T-helper 1 cell treated with Interleukin-12 subunit alpha and Interleukin-12 subunit beta and Interleukin-4 antibody, amounts not matched to agents 30 μg/mL and 1 μg/mL, for 36 hours (primary cell): ENCODE data around the gene KIAA1217.

Experiments
- H3K27ac Mint-ChIP-seq: one replicate; pipeline ENCODE4 v1.8.0; 2021; ENCODE audit warnings: mild to moderate bottlenecking, mixed read lengths
- H3K27me3 Mint-ChIP-seq: one replicate; pipeline ENCODE4 v1.8.0; 2021; ENCODE audit warnings: low read depth, mixed read lengths
- H3K36me3 Mint-ChIP-seq: one replicate; pipeline ENCODE4 v1.8.0; 2021; ENCODE audit warnings: low read depth, mixed read lengths
- H3K4me1 Mint-ChIP-seq: one replicate; pipeline ENCODE4 v1.8.0; 2021; ENCODE audit warnings: low read depth, mixed read lengths
- H3K4me3 Mint-ChIP-seq: one replicate; pipeline ENCODE4 v1.8.0; 2021; ENCODE audit warnings: mild to moderate bottlenecking, moderate library complexity, mixed read lengths
- H3K9me3 Mint-ChIP-seq: one replicate; pipeline ENCODE4 v1.8.0; 2021; ENCODE audit warnings: mixed read lengths

KIAA1217 gene, protein sequence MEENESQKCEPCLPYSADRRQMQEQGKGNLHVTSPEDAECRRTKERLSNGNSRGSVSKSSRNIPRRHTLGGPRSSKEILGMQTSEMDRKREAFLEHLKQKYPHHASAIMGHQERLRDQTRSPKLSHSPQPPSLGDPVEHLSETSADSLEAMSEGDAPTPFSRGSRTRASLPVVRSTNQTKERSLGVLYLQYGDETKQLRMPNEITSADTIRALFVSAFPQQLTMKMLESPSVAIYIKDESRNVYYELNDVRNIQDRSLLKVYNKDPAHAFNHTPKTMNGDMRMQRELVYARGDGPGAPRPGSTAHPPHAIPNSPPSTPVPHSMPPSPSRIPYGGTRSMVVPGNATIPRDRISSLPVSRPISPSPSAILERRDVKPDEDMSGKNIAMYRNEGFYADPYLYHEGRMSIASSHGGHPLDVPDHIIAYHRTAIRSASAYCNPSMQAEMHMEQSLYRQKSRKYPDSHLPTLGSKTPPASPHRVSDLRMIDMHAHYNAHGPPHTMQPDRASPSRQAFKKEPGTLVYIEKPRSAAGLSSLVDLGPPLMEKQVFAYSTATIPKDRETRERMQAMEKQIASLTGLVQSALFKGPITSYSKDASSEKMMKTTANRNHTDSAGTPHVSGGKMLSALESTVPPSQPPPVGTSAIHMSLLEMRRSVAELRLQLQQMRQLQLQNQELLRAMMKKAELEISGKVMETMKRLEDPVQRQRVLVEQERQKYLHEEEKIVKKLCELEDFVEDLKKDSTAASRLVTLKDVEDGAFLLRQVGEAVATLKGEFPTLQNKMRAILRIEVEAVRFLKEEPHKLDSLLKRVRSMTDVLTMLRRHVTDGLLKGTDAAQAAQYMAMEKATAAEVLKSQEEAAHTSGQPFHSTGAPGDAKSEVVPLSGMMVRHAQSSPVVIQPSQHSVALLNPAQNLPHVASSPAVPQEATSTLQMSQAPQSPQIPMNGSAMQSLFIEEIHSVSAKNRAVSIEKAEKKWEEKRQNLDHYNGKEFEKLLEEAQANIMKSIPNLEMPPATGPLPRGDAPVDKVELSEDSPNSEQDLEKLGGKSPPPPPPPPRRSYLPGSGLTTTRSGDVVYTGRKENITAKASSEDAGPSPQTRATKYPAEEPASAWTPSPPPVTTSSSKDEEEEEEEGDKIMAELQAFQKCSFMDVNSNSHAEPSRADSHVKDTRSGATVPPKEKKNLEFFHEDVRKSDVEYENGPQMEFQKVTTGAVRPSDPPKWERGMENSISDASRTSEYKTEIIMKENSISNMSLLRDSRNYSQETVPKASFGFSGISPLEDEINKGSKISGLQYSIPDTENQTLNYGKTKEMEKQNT (N-terminal part only)

GRCh38 chr10:24208661-24209431, at the start of gene KIAA1217:
TSS of gene KIAA1217 (plus strand) at chr10:24209138. CDS start at chr10:24209194, 56 bp downstream.
- Mint-ChIP-seq H3K36me3 (peaks cover 2% of the 10 kb centered on the region), H3K9me3 (no peaks in the 10 kb centered on the region), H3K27me3 (peaks cover 30% of the 10 kb centered on the region), H3K27ac (peak within 1 kb of the TSS; percentile 43), H3K4me3 (peak within 1 kb of the TSS; percentile 69), H3K4me1 (peaks cover 18% of the 10 kb centered on the region)

DNA sequence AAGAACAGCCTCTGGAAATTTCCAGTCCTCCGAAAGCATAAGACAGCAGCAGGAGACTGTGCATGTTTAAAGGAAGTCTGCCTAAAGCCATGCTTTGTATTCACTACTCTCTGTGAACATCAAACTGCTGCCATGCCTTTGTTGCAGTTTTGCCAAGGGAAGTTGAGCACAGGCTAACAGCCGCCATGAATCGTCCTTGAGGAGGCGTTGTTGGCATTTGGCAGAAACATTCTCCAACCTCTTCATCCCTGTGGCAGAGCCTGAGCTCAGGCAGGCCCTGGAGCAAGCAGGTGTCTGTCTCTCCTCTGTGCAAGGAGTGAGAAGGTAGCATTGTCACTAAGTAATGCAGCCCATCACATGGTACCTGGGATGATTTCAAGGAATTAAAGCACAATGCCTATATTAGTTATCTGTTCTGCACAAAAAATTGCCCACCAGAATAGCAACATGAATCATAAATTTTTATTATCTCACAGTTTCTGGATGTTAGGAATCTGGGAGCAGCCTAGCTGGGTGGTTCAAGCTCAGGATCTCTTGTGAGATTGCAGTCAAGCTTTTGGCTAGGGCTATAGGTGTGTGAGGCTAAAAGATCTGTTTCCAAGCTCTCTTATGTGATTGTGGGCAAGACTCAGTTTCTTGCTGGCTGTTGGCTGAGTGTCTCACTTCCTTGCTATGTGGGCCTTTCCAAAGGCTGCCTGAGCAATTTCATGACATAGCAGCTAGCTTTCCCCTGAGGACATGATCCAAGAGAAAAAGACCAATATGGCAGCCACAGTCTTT, 46.5 kb upstream of the KIAA1217 start:
- H3K36me3 Mint-ChIP-seq: no peaks in the 10 kb centered on the region
- no peak overlapping the region for H3K4me3 Mint-ChIP-seq
- H3K27me3 Mint-ChIP-seq: no peaks in the 10 kb centered on the region
- H3K4me1 Mint-ChIP-seq: no peaks in the 10 kb centered on the region
- H3K27ac Mint-ChIP-seq: no peak overlapping the region
- peaks cover 7% of the 10 kb centered on the region for H3K9me3 Mint-ChIP-seq

GRCh38 chr10:24163485-24163884, 45.5 kb upstream of the KIAA1217 start:
- no peak overlapping the region for H3K4me3 Mint-ChIP-seq
- no peaks in the 10 kb centered on the region for H3K4me1 Mint-ChIP-seq
- H3K9me3 Mint-ChIP-seq: no peaks in the 10 kb centered on the region
- H3K27me3 Mint-ChIP-seq: no peaks in the 10 kb centered on the region
- no peaks in the 10 kb centered on the region for H3K36me3 Mint-ChIP-seq
- no peak overlapping the region for H3K27ac Mint-ChIP-seq

DNA sequence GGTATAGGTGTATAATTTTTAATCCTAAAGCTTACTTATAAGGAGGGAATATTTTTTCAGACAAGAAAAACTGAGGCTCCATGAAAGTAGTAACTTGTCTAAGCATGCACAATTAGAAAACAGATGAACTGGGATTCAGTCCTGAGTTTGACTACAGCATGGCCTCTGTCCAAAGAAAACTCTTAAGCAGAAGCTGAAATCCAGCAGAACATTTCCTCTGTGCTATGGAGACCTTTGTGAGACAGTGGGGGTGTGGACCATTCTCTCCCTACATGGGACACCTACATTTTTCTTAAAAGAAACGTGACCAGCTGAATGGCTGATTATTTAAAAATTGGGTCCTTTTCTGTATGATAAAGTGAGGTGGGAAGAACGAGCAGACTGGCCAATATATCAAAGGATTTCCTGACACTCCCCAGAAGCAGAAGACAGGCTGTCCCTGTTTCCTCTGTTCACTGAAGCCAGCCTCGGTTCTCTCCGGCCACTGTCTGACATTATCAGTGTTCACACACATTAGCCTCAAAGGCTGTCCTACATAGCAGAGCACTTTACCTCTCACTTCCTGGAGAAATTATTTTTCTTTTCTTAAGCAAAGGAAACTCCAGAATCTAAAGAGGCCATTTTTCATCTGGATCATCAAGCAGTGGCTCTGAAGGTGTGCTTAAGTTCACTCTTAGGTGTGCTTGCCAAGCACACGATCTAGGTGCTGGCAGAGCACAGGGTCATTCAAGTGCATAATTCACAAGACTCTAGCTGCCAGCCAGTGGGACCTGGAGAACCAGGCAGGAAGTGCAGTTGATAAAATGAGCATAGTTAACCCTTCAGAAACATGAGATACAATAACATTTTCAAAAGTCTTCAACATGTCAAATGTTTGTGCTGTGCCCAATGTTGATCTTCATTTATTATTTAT, 40.4 kb upstream of the KIAA1217 start:
- no peaks in the 10 kb centered on the region for H3K4me1 Mint-ChIP-seq
- no peaks in the 10 kb centered on the region for H3K9me3 Mint-ChIP-seq
- no peak overlapping the region for H3K4me3 Mint-ChIP-seq
- H3K27ac Mint-ChIP-seq: no peak overlapping the region
- no peaks in the 10 kb centered on the region for H3K27me3 Mint-ChIP-seq
- H3K36me3 Mint-ChIP-seq: no peaks in the 10 kb centered on the region

DNA sequence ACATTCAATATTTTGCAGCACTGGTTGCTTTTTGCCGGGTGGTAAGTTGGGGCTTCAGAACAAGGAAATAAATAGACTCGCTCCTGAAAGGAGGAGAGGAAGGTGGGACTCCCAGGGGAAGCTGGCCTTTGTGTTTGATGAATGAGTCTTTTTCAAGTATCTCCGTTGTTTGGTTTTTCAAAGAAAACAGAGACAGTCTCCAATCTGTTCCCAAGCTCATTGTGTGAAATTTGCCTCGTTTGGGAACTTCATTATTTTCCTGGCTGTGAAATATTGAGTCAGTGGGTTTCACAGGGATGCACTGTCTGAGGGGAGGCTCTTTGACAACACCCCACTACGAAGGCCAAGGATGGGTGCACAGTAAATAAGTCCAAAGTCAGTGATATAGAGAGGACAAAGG, 38.7 kb upstream of the KIAA1217 start:
- no peak overlapping the region for H3K27ac Mint-ChIP-seq
- H3K9me3 Mint-ChIP-seq: no peaks in the 10 kb centered on the region
- H3K36me3 Mint-ChIP-seq: no peaks in the 10 kb centered on the region
- no peaks in the 10 kb centered on the region for H3K4me1 Mint-ChIP-seq
- H3K27me3 Mint-ChIP-seq: no peaks in the 10 kb centered on the region
- H3K4me3 Mint-ChIP-seq: no peak overlapping the region

GRCh38 chr10:24172909-24173308, 36.0 kb upstream of the KIAA1217 start:
- Mint-ChIP-seq H3K4me1 (no peaks in the 10 kb centered on the region), H3K27me3 (no peaks in the 10 kb centered on the region), H3K9me3 (no peaks in the 10 kb centered on the region), H3K4me3 (no peak overlapping the region), H3K27ac (no peak overlapping the region), H3K36me3 (no peaks in the 10 kb centered on the region)

- Mint-ChIP-seq H3K27me3 (no peaks in the 10 kb centered on the region), H3K9me3 (no peaks in the 10 kb centered on the region), H3K4me1 (no peaks in the 10 kb centered on the region), H3K4me3 (no peak overlapping the region), H3K27ac (no peak overlapping the region), H3K36me3 (no peaks in the 10 kb centered on the region)
Measured at GRCh38 chr10:24174014-24174413, 34.9 kb upstream of the KIAA1217 start.

DNA sequence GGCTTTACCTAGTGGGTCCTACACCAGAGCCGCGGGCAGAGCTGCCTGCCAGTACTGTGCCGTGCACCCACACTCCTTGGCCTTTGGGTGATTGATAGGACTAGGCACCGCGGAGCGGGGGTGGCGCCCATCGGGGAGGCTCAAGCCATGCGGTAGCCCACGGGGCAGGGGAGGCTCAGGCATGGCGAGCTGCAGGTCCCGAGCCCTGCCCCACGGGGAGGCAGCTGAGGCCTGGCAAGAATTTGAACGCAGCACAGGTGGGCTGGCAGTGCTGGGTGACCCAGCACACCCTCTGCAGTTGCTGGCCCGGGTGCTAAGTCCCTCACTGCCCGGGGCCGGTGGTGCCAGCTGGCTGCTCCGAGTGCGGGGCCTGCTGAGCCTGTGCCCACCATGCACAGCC, 32.3 kb upstream of the KIAA1217 start:
- Mint-ChIP-seq H3K4me3 (no peak overlapping the region), H3K36me3 (no peaks in the 10 kb centered on the region), H3K27ac (no peak overlapping the region)

GRCh38 chr10:24177636-24178035, 31.3 kb upstream of the KIAA1217 start:
- Mint-ChIP-seq H3K4me3 (no peak overlapping the region), H3K36me3 (no peaks in the 10 kb centered on the region), H3K4me1 (no peaks in the 10 kb centered on the region), H3K9me3 (no peaks in the 10 kb centered on the region), H3K27me3 (no peaks in the 10 kb centered on the region), H3K27ac (no peak overlapping the region)

More for the DNA sequence above, 32.3 kb upstream of the KIAA1217 start:
- Mint-ChIP-seq H3K9me3 (no peaks in the 10 kb centered on the region), H3K4me1 (no peaks in the 10 kb centered on the region), H3K27me3 (no peaks in the 10 kb centered on the region)

DNA sequence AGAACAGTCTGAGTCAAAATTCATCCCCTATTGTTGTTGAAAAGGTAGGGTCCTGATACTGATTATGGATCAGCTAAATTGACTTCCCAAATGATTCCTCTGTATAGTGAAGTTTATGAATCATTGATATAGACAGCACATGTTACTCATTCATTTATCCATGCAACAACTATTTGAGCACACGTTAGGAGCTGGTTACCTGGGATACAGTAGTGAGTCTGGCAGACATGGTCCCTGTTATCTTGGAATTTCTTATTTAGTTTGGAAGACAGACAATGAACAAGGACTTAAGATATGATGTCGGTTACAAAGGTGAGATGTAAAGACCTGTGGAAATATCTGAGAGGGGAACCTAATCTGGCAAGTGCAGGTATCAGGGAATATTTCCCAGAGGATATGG, 28.0 kb upstream of the KIAA1217 start:
- Mint-ChIP-seq H3K9me3 (no peaks in the 10 kb centered on the region), H3K36me3 (no peaks in the 10 kb centered on the region), H3K4me1 (no peaks in the 10 kb centered on the region), H3K4me3 (no peak overlapping the region), H3K27me3 (no peaks in the 10 kb centered on the region), H3K27ac (no peak overlapping the region)

- peaks cover 3% of the 10 kb centered on the region for H3K27me3 Mint-ChIP-seq
- H3K36me3 Mint-ChIP-seq: no peaks in the 10 kb centered on the region
- H3K4me3 Mint-ChIP-seq: no peak overlapping the region
- H3K27ac Mint-ChIP-seq: no peak overlapping the region
- H3K4me1 Mint-ChIP-seq: no peaks in the 10 kb centered on the region
- no peaks in the 10 kb centered on the region for H3K9me3 Mint-ChIP-seq
Measured at GRCh38 chr10:24184455-24184854, 24.5 kb upstream of the KIAA1217 start.

GRCh38 chr10:24193330-24193729, 15.6 kb upstream of the KIAA1217 start:
- Mint-ChIP-seq H3K4me3 (no peak overlapping the region), H3K4me1 (no peaks in the 10 kb centered on the region), H3K27me3 (no peaks in the 10 kb centered on the region), H3K9me3 (no peaks in the 10 kb centered on the region), H3K36me3 (no peaks in the 10 kb centered on the region), H3K27ac (no peak overlapping the region)
